Cardiac septum (tissue), 1 donor: Measurements from ENCODE around the gene SORBS1. TPM values are rescaled to one million over a fixed set of nuclear protein-coding genes. Genes with fewer than 3 reads are reported as not detected.

ENCODE experiments used
- DNase-seq: peaks from one replicate; pipeline ENCODE4 v3.0.0-alpha.2; 2020; ENCODE audit warnings: low spot score
- intact Hi-C: fragments of 100-400 bp; cut with DNase I; formaldehyde crosslinking; loops from one replicate; pipeline ENCODE4 v1.14.0; 2022
- long read RNA-seq: library from polyadenylated mRNA; unstranded; transcript quantifications from one replicate; pipeline ENCODE4 v2.0.0, GENCODE V29; 2021
- total RNA-seq: library from RNA; stranded (reverse); fragmentation: NEBNext Ultra II Directional; extraction: Animal tissue kit (Norgen Biotek cat#: 25700); gene quantifications from one replicate; pipeline ENCODE4 v1.2.1, GENCODE V29; 2021
- donor health status: DM: no; HTN: no; CAD: no.

Gene SORBS1
- 1,045 TPM for total RNA-seq
- long read RNA-seq, partial matches to known transcripts, result 190 of 556 reads
- long read RNA-seq, other reads (novel, unspliced or antisense), result 360 of 556 reads

GRCh38 chr10:95561177-95561863 lies at the start of gene SORBS1:
TSS of gene SORBS1 (minus strand) at chr10:95561371. CDS start at chr10:95441135, 120,236 bp downstream.
- intact Hi-C loops, result loop anchor here (2.0 to 5.0 kb wide), 3 partner anchors 41 to 117 kb away; no protein-coding TSS in a partner anchor
- peak; percentile 98 for DNase-seq

- intact Hi-C loops, result no loop called here
- no peak for DNase-seq
Observed at GRCh38 chr10:95610727-95611126, 49.6 kb upstream of the SORBS1 start.

GRCh38 chr10:95606922-95607321 lies 45.8 kb upstream of the SORBS1 start:
- intact Hi-C loops, result loop anchor here (10.0 kb wide), 1 partner anchor 362 kb away; no protein-coding TSS in a partner anchor
- DNase-seq, result no peak

- intact Hi-C loops, result loop anchor here (10.0 kb wide), 1 partner anchor 360 kb away; no protein-coding TSS in a partner anchor
- DNase-seq, result no peak
Observed at GRCh38 chr10:95605163-95605562, 44.0 kb upstream of the SORBS1 start.

- intact Hi-C loops, result loop anchor here (5.0 to 10.0 kb wide), 3 partner anchors 42 to 360 kb away; partner anchors contain the start of gene SORBS1
- DNase-seq, result no peak
Observed at GRCh38 chr10:95604630-95605029, 43.5 kb upstream of the SORBS1 start.

- DNase-seq, result no peak
- intact Hi-C loops, result loop anchor here (5.0 to 10.0 kb wide), 3 partner anchors 40 to 358 kb away; partner anchors contain the start of gene SORBS1
Observed at GRCh38 chr10:95602382-95602781, 41.2 kb upstream of the SORBS1 start.

GRCh38 chr10:95601116-95601719 lies 40.0 kb upstream of the SORBS1 start:
- intact Hi-C loops, result loop anchor here (1.0 to 10.0 kb wide), 5 partner anchors 39 to 356 kb away; partner anchors contain the start of gene SORBS1
- peak; percentile 86 for DNase-seq

GRCh38 chr10:95600158-95600557 lies 39.0 kb upstream of the SORBS1 start:
- intact Hi-C loops, result loop anchor here (5.0 to 10.0 kb wide), 3 partner anchors 38 to 355 kb away; partner anchors contain the start of gene SORBS1
- DNase-seq, result no peak

- intact Hi-C loops, result no loop called here
- no peak for DNase-seq
Observed at GRCh38 chr10:95597788-95598187, 36.6 kb upstream of the SORBS1 start.

GRCh38 chr10:95588025-95588424 lies 26.9 kb upstream of the SORBS1 start:
- intact Hi-C loops, result no loop called here
- DNase-seq, result no peak

- DNase-seq, result no peak
- intact Hi-C loops, result no loop called here
Observed at GRCh38 chr10:95579835-95580535, 18.8 kb upstream of the SORBS1 start.

- no peak for DNase-seq
- intact Hi-C loops, result no loop called here
Observed at GRCh38 chr10:95579292-95579691, 18.1 kb upstream of the SORBS1 start.

- no peak for DNase-seq
- intact Hi-C loops, result no loop called here
Observed at GRCh38 chr10:95578619-95579018, 17.4 kb upstream of the SORBS1 start.

- intact Hi-C loops, result no loop called here
- DNase-seq, result no peak
Observed at GRCh38 chr10:95574649-95575365, 13.6 kb upstream of the SORBS1 start.

- no peak for DNase-seq
- intact Hi-C loops, result no loop called here
Observed at GRCh38 chr10:95573964-95574604, 12.9 kb upstream of the SORBS1 start.

- intact Hi-C loops, result no loop called here
- no peak for DNase-seq
Observed at GRCh38 chr10:95573527-95573926, 12.4 kb upstream of the SORBS1 start.

GRCh38 chr10:95572131-95572820 lies 11.1 kb upstream of the SORBS1 start:
- intact Hi-C loops, result no loop called here
- DNase-seq, result no peak

GRCh38 chr10:95571390-95571789 lies 10.2 kb upstream of the SORBS1 start:
- no peak for DNase-seq
- intact Hi-C loops, result no loop called here
